GM11168 (cell line): Measurements from ENCODE around the gene SEMA3B.

Source experiments
- in situ Hi-C: fragments of 300-500 bp; cut with MboI; formaldehyde crosslinking; loops from one replicate; pipeline ENCODE4 v1.12.0; 2022; ENCODE audit warnings: low sequenced_read_pairs; ENCODE audit not compliant: unreplicated experiment

The SEMA3B gene

GRCh38 chr3:50289130-50289529, 20.2 kb downstream of the SEMA3B start:
- in situ Hi-C loops, result no loop called here

- in situ Hi-C loops, result no loop called here
These were observed 21.3 kb downstream of the SEMA3B start for GRCh38 chr3:50290161-50290641.

GRCh38 chr3:50292159-50293078, 23.5 kb downstream of the SEMA3B start, which contains the start of gene IFRD2:
Gene IFRD2 (minus strand): TSS chr3:50292429. CDS start chr3:50292274, 155 bp downstream.
- in situ Hi-C loops, result no loop called here

GRCh38 chr3:50293079-50293801, 24.3 kb downstream of the SEMA3B start:
- in situ Hi-C loops, result no loop called here

- in situ Hi-C loops, result no loop called here
These were observed 25.1 kb downstream of the SEMA3B start for GRCh38 chr3:50294089-50294488.

- in situ Hi-C loops, result no loop called here
These were observed 25.8 kb downstream of the SEMA3B start for GRCh38 chr3:50294492-50295403.

- in situ Hi-C loops, result no loop called here
These were observed 26.8 kb downstream of the SEMA3B start for GRCh38 chr3:50295553-50296431.

GRCh38 chr3:50296721-50297383, 27.9 kb downstream of the SEMA3B start:
- in situ Hi-C loops, result no loop called here

GRCh38 chr3:50297384-50297775, 28.4 kb downstream of the SEMA3B start:
- in situ Hi-C loops, result no loop called here

GRCh38 chr3:50297896-50298725, 29.2 kb downstream of the SEMA3B start:
- in situ Hi-C loops, result no loop called here

GRCh38 chr3:50298836-50299637, 30.1 kb downstream of the SEMA3B start, which contains the start of the genes HYAL3 and NAA80:
Gene HYAL3 (minus strand): TSS chr3:50299405. CDS start chr3:50295602, 3,803 bp downstream.
Gene NAA80 (minus strand): TSS chr3:50299405. CDS start chr3:50297463, 1,942 bp downstream.
- in situ Hi-C loops, result no loop called here

GRCh38 chr3:50299638-50299928, 30.6 kb downstream of the SEMA3B start:
- in situ Hi-C loops, result no loop called here

GRCh38 chr3:50299929-50300680, 31.2 kb downstream of the SEMA3B start:
- in situ Hi-C loops, result no loop called here

GRCh38 chr3:50300681-50301254, 31.8 kb downstream of the SEMA3B start:
- in situ Hi-C loops, result no loop called here

- in situ Hi-C loops, result no loop called here
These were observed 33.4 kb downstream of the SEMA3B start for GRCh38 chr3:50302095-50303012.
